HG02798 (cell line): ENCODE data around the gene OPCML.

Source experiments
- ATAC-seq: cut with Tn5 transposase; IDR thresholded peaks from one replicate; pipeline ENCODE4 v1.9.1; 2021; ENCODE audit warnings: mild to moderate bottlenecking; ENCODE audit not compliant: unreplicated experiment, poor library complexity

Gene OPCML

DNA sequence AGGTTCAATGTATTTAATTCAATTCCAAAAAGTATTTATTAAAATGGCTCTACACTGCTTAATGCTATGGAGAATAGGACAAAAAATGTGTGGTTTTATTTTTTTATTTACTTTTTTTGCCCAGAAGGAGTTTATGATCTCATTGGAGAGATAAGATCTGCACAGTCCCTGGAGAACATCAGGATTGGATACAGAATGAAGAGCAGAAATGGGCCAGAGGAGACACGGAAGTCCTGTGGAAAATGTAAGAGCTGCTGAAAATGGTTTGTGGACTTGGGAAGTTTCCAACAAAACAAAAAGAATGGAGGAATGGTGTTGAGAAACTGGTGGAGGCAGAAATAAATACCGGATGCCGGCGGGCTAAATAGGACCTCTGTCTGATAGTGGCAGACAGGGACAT, 554.6 kb downstream of the OPCML start:
- ATAC-seq, result no peak

GRCh38 chr11:132977241-132977640, 555.1 kb downstream of the OPCML start:
- no peak for ATAC-seq

DNA sequence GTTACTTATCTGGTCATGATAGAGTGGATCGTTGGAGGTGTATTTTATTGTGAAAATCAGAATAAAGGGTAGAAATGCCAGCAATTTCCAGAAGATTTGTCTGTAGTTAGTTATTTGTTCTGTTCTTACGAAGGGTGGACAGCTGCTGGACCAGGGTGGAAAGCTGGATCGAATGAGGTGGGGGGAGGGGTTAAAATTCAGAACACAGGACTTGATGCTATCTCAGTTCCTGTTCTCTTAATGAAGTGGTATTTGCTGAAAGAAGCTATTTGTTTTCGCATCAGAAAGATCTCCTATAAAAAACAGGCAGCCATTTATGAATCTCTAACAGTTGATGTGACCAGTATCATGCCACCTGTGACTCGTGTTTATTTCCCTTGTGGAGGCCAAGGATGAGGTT, 556.2 kb downstream of the OPCML start:
- no peak for ATAC-seq

DNA sequence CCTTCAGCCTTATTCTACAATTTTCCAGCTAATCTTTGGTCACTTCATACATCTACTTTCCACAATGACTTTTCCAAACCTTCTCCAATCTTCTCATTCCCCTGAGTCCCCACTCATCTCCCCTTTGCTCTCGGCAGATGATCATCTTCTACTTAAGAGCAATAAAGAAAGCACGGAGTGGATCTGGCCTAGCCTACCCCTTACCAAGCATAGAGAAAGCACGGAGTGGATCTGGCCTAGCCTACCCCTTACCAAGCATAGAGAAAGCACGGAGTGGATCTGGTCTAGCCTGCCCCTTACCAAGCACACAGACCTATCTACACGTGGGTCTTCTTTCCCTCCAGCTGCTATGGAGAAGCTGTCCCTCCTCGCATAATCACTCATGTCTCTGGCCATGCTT, 558.6 kb downstream of the OPCML start:
- no peak for ATAC-seq

DNA sequence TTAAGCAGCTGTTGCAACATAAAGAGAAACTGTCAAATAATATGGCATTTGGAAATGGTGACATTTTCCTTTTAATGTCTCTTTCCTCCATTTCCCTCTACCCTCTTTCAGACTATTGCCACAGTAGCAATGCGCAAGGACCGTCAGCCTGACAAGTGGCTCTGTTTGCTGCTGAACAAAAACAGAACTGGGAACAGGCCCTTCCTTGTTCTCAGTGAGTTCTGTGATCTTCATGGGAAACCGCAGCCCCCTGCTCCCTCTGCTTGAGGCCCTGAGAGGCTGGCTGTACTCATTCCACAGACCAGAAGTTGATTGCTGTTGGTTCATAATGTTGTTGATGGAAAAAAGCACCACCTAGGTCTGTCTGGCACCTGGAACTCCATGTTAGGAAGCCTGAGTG, 559.7 kb downstream of the OPCML start:
- no peak for ATAC-seq

DNA sequence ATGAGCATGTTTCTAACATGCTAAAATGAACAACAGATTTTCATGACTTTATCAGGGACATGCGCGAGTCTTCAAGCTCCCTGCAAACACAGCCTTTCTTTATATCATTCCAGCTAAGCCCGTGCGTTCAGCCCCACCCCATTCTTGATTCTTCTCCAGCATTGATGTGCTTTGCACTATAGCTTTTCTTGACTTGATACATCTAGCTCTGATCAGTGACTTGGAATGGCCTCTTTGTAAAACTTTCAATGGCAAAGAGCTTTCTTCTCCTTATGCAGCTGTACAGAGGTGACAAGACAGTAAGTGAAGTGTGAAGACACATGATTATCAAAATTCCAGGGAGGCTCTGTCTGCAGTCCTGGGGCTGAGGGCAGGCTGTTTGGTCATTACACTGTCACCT, 561.0 kb downstream of the OPCML start:
- ATAC-seq, result no peak

DNA sequence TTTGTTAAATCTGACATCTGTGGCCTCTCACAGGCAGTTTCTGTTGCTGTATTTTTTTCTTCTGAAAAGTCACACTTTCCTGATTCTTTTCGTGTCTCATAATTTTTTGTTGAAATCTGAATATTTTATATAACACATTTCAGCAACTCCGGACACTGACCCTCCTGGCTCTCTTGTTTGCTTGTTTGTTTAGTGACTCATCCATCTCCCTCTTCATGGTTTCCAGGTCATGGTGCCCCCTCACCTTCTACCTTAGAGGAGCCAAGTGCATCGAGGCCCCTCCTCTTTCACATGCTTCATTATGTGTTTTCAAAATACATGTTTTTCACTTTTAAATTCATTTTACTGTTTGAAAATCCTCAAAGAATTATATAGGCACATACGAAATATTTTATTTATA, 562.4 kb downstream of the OPCML start:
- no peak for ATAC-seq

- no peak for ATAC-seq
Observed at GRCh38 chr11:132962041-132962440, 570.3 kb downstream of the OPCML start.

GRCh38 chr11:132961453-132961852, 570.8 kb downstream of the OPCML start:
- no peak for ATAC-seq

- ATAC-seq, result no peak
Observed at GRCh38 chr11:132960273-132961078, 571.8 kb downstream of the OPCML start.

DNA sequence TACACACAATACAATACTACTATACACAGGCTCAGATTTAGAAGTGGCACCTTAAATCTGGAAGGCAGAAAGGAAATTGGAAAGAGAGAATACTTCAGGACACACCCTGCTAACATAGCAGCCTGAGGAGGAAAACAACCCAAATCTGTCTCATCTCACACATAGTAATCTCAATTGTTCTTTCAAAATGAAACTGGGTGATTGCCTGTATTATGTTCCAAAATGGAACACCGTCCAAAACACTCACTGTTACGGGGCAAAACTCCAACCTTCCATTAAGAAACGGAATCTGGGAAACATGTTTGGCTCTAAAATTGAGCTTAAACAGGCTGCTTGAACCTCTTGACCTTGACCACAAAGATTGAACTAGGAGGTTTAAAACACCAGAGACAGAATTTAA, 572.6 kb downstream of the OPCML start:
- ATAC-seq, result no peak

- ATAC-seq, result no peak
Observed at GRCh38 chr11:132957881-132958280, 574.4 kb downstream of the OPCML start.

GRCh38 chr11:132948252-132948651, 584.0 kb downstream of the OPCML start:
- ATAC-seq, result no peak

- no peak for ATAC-seq
Observed at GRCh38 chr11:132944569-132944944, 587.7 kb downstream of the OPCML start.

DNA sequence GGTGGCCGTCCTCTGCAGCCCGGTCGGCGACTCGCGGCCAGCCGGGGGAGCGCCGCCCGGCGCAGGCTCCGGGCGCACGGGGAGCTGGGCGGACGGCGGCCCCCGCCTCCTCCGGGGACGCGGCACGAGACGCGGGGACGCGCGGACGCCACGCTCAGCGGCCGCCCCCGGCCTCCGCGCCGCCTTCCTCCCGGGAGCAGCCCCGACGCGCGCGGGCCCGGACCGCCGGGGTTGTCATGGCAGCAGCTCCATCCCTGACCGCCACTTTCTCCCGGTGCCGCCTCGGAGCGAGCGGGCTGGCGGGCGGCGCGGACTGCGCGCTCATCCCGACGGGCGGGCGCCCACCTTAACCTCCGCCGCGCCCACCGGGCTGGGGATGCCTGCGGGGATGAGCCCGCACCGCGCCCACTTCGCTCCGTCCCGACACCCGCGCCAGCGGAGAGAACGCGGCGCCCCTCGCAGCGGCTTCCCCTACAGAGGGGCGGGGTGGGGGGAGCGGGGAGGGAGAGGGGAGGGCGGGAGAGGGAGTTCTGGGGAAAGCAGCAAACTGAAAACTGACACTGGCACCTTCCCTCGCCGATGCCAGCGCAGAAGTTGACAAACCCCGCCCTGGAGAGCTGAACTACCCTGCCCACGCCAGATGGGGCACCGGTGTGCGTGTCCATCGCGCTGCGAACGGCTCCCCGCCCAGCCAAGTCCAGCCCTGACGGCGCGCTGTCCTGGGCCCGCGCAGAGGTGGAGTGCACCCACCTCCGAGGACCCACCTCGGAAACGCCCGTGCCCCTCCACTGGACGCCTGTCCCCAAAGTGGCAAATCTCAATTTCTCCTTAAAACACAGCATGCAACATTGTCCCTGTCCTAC, 588.4 kb downstream of the OPCML start:
- ATAC-seq, result no peak

DNA sequence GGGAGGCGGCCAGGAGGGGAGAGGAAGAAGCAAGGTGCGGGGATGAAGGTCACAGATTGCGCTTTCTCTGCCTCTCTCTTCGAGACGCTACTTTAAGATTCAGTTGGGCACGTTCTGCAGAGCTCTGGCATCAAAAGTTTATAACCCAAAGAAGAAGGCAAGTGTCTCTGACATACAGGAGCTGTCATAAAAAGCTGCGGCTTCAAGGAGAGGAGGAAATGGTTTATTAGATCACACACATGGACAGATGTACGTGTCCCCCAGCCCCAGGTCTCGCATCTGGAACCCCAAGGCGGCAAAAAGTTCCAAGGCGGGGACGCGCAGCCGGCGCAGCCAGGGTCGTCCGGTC, 589.0 kb downstream of the OPCML start:
- no peak for ATAC-seq

- ATAC-seq, result no peak
Observed at GRCh38 chr11:132942611-132943356, 589.5 kb downstream of the OPCML start.

DNA sequence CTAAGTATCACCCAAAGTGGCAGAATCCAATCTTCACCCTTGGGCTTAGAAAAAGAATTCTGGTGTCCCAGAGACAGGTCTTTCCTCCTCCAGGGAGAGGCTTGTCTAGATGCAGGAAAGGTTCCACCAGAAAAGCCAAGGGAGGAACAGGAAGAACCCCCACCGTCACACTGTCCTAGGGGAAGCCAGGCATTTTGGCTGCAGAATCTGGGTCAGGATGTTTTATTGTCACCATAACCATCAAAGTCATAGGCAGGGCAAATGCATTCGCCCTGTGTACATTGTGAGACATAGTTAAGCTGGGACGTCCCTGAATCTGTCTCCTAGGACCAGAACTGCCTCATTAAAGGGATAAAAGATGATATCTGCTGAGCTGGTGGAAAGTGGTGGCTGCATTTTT, 590.5 kb downstream of the OPCML start:
- no peak for ATAC-seq

DNA sequence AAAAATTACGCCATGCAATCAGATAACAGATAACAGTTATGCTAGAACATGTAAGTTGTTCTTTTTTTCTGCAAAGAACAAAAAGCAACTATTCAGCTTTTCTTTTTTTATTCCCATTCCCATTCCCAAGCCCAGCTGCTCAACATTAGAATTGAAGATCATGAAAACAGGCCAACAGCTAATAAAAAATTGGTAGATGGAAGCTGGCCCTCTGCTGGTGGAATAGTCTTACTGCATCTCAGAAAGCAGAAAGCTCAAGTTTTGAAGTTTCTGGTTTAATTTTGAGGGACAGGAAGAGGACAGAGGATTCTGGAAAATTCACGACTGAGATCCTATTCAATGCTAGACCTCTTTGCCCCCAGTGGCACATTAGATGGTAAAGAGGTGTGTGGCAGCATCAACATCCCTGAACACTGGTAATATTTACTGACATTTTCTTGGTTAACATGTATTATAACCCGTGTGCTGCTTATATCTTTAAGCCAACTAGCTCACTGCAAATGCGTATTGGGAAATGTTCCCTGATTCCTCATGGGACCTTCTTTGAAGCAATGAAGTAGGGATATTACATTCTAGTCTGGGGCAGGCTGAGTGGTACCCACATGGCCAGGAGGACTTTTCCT, 591.2 kb downstream of the OPCML start:
- no peak for ATAC-seq

DNA sequence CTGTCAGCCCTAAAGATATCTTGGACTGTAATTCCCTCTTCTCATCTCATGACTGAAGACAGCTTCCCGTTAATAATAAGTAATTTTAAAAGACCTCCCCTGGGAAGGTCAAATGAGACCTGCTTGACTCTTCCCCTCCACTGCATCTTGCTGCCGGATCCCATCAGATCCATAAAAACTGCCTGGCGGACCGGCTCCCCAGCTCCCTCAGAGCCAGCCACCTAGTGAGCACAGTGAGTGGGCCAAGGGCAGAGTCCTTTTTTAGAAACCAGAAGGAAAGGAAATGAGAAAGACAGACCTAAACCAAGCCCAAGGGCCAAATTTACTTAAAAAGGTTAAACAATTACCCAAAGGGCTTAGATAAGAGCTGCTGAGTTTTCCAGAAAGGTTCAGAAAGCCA, 595.3 kb downstream of the OPCML start:
- no peak for ATAC-seq

- no peak for ATAC-seq
Observed at GRCh38 chr11:132935383-132935782, 596.9 kb downstream of the OPCML start.
